HUES48 (cell line): ENCODE measurements around the gene SUPT4H1.
"Not testable (repeated sequence)": the region's sequence is repeated elsewhere in the genome, so short reads cannot be mapped to it uniquely, and the experiment has no call there.

Source experiments
- H3K27ac ChIP-seq: one replicate; pipeline ENCODE4 v1.7.0; 2013; ENCODE audit warnings: low read depth, low read length, inconsistent platforms
- H3K27me3 ChIP-seq: 2 replicates; pipeline ENCODE4 v1.6.1; 2013; ENCODE audit warnings: mild to moderate bottlenecking, low read length; ENCODE audit not compliant: control insufficient read depth, insufficient read depth
- H3K36me3 ChIP-seq: 2 replicates; pipeline ENCODE4 v1.6.1; 2013; ENCODE audit warnings: low read length; ENCODE audit not compliant: control insufficient read depth, insufficient read depth
- H3K4me1 ChIP-seq: 2 replicates; pipeline ENCODE4 v1.6.1; 2013; ENCODE audit warnings: mild to moderate bottlenecking, low read length; ENCODE audit not compliant: control insufficient read depth, insufficient read depth
- H3K4me3 ChIP-seq: 2 replicates; pipeline ENCODE4 v1.5.1; 2013; ENCODE audit warnings: mild to moderate bottlenecking, low read depth, low read length
- H3K9ac ChIP-seq: 2 replicates; pipeline ENCODE4 v1.6.1; 2013; ENCODE audit warnings: mild to moderate bottlenecking, low read depth, low read length, moderate library complexity
- H3K9me3 ChIP-seq: 2 replicates; pipeline ENCODE4 v1.6.1; 2013; ENCODE audit warnings: low read length; ENCODE audit not compliant: control insufficient read depth, insufficient read depth

The SUPT4H1 gene

DNA sequence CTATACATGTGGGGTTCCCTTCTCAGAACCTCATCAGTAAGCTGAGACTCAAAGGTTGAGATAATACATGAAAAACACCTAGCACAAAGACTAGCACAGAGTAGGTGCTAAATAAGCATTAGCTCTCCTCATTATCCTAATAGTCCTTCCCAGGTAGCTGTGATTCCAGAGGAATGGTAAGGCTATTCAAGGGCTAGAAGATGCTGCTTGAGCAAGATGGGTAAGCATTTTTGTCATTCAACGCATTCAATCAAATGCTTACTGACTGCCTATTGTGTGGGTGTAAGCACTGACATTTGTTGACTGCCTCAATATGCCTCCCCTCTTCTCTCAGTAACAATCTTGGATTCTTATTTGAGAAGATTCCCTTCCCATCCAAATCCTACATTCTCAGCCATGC, 4.0 kb downstream of the SUPT4H1 start:
- Histone ChIP-seq H3K4me3 (no peak overlapping the region), H3K9me3 (no peaks in the 10 kb centered on the region), H3K27ac (no peak overlapping the region), H3K9ac (no peak overlapping the region), H3K36me3 (peaks cover 64% of the 10 kb centered on the region), H3K4me1 (peaks cover under 1% of the 10 kb centered on the region), H3K27me3 (no peaks in the 10 kb centered on the region)

DNA sequence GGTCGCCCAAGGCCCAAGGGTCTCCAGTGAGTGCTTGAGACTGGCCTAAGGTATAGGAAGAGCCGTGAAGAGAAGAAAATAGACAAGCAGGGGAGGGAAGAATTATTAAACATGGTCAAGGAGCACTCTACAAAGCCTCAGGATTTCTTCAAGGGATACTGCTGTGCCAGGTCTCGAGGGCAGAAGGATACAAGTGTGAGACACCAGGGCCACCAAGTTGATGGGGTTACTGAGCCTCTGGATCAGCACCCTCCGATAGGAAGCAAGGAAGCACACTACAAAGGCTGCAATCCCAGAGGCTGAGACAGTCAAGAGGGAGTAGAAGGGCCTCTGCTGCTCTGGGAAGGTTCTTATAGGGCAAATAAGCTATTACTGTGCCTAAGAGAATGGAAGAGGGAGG, 6.5 kb downstream of the SUPT4H1 start:
- Histone ChIP-seq H3K9ac (no peak overlapping the region), H3K36me3 (peaks cover 61% of the 10 kb centered on the region), H3K4me1 (no peaks in the 10 kb centered on the region), H3K27me3 (no peaks in the 10 kb centered on the region), H3K4me3 (no peak overlapping the region), H3K9me3 (no peaks in the 10 kb centered on the region), H3K27ac (no peak overlapping the region)

DNA sequence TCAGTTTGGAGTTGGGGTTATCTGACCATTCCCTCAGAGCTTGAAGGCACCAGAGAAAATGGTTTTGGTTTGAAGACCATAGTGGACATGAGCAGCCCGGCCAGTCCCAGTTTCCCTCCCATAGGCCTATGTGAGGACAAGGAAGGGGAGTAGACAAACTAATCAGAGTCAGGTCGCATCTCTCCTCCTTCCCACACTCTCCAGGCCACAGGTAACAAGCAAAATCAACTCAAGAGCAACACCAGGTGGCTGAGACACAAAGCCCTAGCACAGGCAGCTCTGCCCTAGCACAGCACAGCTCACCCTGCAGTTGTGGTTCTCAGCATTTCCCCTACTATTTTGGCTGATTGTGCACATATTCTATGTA, 7.2 kb downstream of the SUPT4H1 start:
- Histone ChIP-seq H3K36me3 (peaks cover 59% of the 10 kb centered on the region), H3K4me1 (0 out of 2 replicates have a peak, but pooled peaks cover under 1% of the 10 kb centered on the region)

DNA sequence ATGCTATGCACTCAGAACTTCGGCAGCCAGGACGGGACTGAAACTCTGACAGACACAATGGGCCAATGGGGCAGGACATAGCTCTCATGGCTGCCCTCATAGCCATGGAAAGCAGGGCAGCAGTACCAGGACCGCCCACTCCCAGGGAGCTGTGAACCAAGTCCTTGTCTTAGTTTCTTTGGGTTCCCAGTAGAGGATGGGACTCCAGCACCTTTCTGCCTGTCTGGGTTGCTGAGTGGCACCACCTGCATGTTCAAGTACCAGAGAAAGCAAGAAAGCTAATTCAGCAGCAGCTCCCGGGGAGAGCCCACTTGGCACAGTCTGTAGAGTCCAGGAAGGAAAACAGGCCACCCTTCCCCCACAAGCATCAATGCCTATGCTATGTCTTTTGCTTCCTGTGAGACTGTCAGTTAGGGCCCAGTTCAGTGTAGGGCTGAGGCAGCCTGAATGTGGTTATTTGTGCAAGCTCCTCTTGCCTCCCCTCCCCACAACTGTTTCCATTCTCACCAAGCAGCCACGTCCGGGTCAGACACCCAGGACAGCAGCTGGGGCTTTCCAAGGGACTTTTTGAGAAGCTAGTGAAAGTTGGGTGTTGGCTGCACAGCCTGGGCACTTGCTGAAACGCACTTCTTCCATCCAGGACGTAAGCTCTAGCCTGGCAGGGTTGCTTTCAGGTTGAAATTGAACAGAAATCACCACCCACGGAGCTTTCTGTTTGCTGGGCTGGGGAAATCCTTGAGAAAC, 7.8 kb downstream of the SUPT4H1 start:
- peaks cover 53% of the 10 kb centered on the region for H3K36me3 ChIP-seq

More for the DNA sequence above, 7.2 kb downstream of the SUPT4H1 start:
- Histone ChIP-seq H3K4me3 (no peak overlapping the region), H3K27ac (no peak overlapping the region), H3K27me3 (no peaks in the 10 kb centered on the region), H3K9ac (no peak overlapping the region), H3K9me3 (no peaks in the 10 kb centered on the region)

DNA sequence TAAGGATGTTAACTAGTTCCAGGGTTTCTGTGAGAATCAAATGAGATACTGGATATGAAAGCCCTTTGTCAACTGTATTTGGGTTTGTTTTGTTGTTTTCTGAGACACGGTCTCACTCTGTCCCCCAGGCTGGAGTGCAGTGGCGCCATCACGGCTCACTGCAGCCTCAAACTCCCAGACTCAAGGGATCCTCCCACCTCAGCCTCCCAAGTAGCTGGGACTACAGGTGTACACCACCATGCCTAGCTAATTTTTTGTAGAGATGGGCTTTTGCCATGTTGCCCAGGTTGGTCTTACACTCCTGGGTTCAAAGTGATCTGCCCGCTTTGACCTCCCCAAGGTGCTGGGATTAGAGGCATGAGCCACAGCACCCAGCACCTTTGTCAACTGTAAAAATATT, 8.9 kb downstream of the SUPT4H1 start:
- Histone ChIP-seq H3K4me3 (no peak overlapping the region), H3K9ac (no peak overlapping the region), H3K27ac (no peak overlapping the region)

More for the DNA sequence above, 7.8 kb downstream of the SUPT4H1 start:
- Histone ChIP-seq H3K4me1 (peaks cover 6% of the 10 kb centered on the region), H3K9ac (no peak overlapping the region), H3K9me3 (no peaks in the 10 kb centered on the region), H3K27ac (no peak overlapping the region), H3K4me3 (no peak overlapping the region), H3K27me3 (no peaks in the 10 kb centered on the region)

DNA sequence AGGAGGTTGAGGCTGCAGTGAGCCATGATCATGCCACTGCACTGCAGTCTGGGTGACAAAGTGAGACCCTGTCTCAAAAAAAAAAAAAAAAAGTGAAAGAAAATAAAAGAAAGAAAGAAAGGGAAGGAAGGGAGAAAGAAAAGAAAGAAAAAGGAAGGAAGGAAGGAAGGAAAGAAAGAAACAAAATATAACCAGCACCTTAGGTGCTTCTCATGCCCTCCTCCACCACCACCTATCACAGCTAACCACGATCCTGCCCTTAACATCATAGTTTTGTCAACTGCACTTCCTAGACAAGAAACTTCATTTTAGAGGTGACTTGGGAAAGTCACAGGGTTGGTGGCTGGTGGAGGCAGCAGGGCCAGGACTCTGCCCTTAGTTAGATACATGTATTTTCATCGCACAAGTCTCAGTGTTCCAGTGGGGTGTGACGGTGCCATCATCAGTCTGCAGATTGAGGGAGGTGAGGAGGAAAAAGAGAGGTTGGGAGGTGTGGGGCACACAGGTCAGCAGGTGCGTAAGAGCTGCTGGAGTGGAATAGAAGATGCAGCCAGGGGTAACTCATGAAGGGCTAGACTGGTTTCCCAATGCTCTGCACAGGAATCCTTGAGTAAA, 10.0 kb downstream of the SUPT4H1 start:
- H3K36me3 ChIP-seq, result peaks cover 31% of the 10 kb centered on the region
- H3K9ac ChIP-seq, result no peak overlapping the region
- H3K4me3 ChIP-seq, result no peak overlapping the region
- no peaks in the 10 kb centered on the region for H3K9me3 ChIP-seq
- no peaks in the 10 kb centered on the region for H3K27me3 ChIP-seq
- peaks cover 26% of the 10 kb centered on the region for H3K4me1 ChIP-seq
- no peak overlapping the region for H3K27ac ChIP-seq

More for the DNA sequence above, 8.9 kb downstream of the SUPT4H1 start:
- peaks cover 43% of the 10 kb centered on the region for H3K36me3 ChIP-seq
- peaks cover 16% of the 10 kb centered on the region for H3K4me1 ChIP-seq
- no peaks in the 10 kb centered on the region for H3K9me3 ChIP-seq
- H3K27me3 ChIP-seq, result no peaks in the 10 kb centered on the region

DNA sequence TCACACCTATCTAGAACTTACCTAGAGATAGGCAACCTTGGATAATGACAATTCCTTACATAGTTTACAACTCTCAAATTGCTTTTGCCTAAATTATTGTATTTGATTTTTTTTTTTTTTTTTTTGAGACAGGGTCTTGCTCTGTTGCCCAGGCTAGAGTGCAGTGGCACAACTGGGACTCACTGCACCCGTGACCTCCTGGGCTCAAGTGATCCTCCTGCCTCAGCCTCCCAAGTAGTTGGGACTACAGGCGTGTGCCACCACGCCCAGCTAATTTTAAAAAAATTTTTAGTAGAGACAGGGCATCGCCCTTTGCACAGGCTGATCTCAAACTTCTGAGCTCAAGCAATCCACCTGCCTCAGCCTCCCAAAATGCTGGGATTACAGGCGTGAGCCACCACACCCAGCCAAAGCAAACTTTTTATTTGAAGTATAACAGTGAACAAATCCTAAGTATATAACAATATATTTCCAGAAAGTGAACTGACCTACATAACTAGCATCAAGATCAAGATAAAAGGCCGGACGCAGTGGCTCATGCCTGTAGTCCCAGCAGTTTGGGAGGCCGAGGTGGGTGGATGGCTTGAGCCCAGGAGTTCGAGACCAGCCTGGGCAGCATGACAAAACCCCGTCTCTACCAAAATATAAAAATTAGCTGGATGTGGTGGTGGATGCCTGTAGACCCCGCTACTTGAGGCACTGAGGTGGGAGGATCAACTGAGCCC, 10.7 kb downstream of the SUPT4H1 start:
- not testable (repeated sequence) for H3K27ac ChIP-seq, H3K9me3 ChIP-seq, H3K4me3 ChIP-seq, H3K27me3 ChIP-seq, H3K9ac ChIP-seq
- peaks cover 24% of the 10 kb centered on the region for H3K36me3 ChIP-seq
- H3K4me1 ChIP-seq, result peaks cover 26% of the 10 kb centered on the region

DNA sequence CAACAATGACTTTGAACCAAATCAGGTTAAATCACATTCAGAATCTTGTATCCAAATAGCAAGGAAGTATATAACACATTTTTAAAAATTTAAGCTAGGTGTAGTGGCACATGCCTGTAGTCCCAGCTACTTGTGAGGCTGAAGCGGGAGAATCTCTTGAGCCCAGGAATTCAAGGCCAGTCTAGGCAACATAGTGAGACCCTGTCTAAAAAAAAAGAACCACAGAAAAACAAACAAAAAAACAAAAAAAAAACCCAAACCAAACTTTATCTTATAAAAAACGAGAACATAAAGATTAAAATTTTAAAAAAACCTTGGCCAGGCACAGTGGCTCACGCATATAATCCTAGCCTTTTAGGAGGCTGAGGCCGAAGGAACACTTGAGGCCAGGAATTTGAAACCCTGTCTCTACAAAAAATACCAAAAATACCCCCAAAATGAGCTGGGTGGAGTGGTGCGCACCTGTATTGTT, 11.6 kb downstream of the SUPT4H1 start:
- no peaks in the 10 kb centered on the region for H3K27me3 ChIP-seq
- no peak overlapping the region for H3K9ac ChIP-seq
- H3K27ac ChIP-seq, result no peak overlapping the region
- peaks cover 26% of the 10 kb centered on the region for H3K4me1 ChIP-seq
- H3K4me3 ChIP-seq, result no peak overlapping the region
- H3K36me3 ChIP-seq, result peaks cover 16% of the 10 kb centered on the region
- no peaks in the 10 kb centered on the region for H3K9me3 ChIP-seq

DNA sequence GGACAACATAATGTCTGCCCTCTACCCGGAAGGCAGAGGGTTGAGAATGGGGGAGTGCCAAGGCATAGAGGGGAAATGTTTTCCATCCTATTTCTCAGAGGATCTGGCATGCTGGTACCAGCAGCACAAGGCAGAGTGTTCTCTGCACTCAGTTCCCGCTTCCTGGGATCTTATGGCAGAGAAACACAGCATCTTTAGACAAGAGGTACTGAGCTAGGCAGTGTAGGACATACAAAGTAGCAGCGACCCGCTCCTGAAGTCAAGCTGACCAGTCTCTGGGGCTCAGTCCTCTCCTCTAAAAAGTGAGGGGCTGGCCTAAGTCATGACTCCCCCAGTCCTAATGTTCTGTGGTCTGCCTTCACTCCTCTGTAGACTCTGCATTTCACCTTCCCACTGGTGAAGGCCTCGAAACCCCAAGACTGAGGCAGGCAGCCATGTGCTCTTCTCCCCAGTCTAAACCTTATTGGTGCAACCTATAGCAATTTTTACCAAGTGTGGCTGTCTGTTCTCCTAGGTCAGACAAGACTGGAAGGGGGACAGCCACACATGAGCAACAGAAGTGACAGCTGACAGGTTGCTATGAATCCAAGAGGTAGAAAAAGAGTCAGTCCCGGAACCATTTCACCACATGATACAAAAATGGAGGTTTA, 12.1 kb downstream of the SUPT4H1 start:
- Histone ChIP-seq H3K9ac (no peak overlapping the region), H3K27me3 (no peaks in the 10 kb centered on the region), H3K36me3 (peaks cover 10% of the 10 kb centered on the region), H3K4me1 (peaks cover 26% of the 10 kb centered on the region), H3K4me3 (no peak overlapping the region), H3K27ac (peak overlapping the region; percentile 95), H3K9me3 (no peaks in the 10 kb centered on the region)

DNA sequence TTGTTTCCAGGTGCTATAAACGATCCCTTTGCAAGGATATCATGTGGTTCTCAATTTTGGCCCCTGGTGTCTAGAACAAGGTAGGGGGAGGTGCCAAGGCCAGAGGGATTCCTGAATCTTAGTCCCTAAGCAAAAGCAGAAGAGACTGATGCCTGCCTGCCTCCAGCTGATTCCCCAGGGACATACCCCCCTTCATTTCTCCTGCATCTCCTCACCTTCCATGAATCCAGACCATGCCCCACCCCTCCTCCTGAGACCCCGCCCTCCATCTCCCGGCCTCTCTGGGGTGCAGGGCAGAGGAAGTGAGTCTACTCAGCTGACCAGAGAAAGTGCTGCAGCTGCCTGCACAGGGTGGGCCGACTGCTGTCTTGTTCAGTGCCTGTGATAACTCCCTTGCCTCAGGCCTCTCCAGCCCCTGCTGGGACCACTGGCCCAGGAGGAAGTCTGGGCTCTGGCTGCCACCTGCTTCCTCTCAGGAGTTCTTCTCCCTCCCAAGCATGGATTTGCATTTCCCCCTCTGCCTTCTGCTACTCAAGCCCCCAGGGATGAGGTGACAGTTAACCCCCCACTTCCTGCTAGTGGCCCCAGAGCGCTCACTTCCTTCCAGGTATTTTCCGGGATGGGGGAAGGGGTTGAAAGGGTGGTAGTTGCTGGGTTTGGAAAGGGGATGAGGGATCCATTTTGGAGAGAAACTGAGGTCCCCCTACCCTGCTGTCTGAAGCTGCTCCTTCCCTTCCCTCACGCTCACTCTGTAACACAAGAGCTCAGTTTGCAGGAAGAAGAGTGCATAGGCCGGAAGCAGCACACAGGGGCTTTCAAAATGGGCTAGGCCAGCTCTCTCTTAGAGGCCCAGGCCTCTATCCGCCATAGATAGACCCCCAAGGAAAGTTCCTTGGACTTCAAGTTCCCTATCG, 12.9 kb downstream of the SUPT4H1 start:
- H3K27me3 ChIP-seq, result no peaks in the 10 kb centered on the region
- peaks cover 26% of the 10 kb centered on the region for H3K4me1 ChIP-seq
- peak overlapping the region; percentile 95 for H3K27ac ChIP-seq
- 0 out of 2 replicates have a peak overlapping the region, but pooled peaks have one; percentile 23 for H3K4me3 ChIP-seq
- peak overlapping the region; percentile 43 for H3K9ac ChIP-seq
- peaks cover 2% of the 10 kb centered on the region for H3K36me3 ChIP-seq
- H3K9me3 ChIP-seq, result no peaks in the 10 kb centered on the region
